GM23338 (cell line): ENCODE data around the gene ULK2. TPM values are rescaled to one million over a fixed set of nuclear protein-coding genes. Genes with fewer than 3 reads are reported as not detected.

Source experiments
- ATAC-seq: fragments of 200-7000 bp; cut with Tn5 transposase; 3 replicates; pipeline ENCODE4 v1.9.1; 2020
- DNase-seq: peaks from one replicate; pipeline ENCODE4 v3.0.0-alpha.2; 2015; ENCODE audit warnings: low spot score
- H2AFZ ChIP-seq: fragments of 200-600 bp; sonication (generic); 2 replicates; pipeline ENCODE4 v1.8.0; 2016; ENCODE audit warnings: antibody characterized with exemption, mild to moderate bottlenecking, moderate library complexity
- H3F3A ChIP-seq: fragments of 200-600 bp; sonication (generic); replicated peaks from 2 replicates; pipeline ENCODE4 v1.8.0; 2017; ENCODE audit warnings: antibody characterized with exemption, mixed run types, low read depth
- H3K27ac ChIP-seq: fragments of 200-600 bp; sonication (generic); 2 replicates; pipeline ENCODE4 v1.6.1; 2016; ENCODE audit warnings: low read depth
- H3K27me3 ChIP-seq: fragments of 200-600 bp; sonication (generic); 2 replicates; pipeline ENCODE4 v1.8.0; 2016; ENCODE audit warnings: mild to moderate bottlenecking, mixed run types, moderate library complexity; ENCODE audit not compliant: insufficient read depth
- H3K36me3 ChIP-seq: fragments of 200-600 bp; sonication (generic); 2 replicates; pipeline ENCODE4 v1.8.0; 2016; ENCODE audit warnings: mild to moderate bottlenecking; ENCODE audit not compliant: insufficient read depth
- H3K4me1 ChIP-seq: fragments of 200-600 bp; sonication (generic); 2 replicates; pipeline ENCODE4 v1.8.0; 2016; ENCODE audit warnings: mild to moderate bottlenecking, moderate library complexity; ENCODE audit not compliant: insufficient read depth
- H3K4me2 ChIP-seq: fragments of 200-600 bp; sonication (generic); 2 replicates; pipeline ENCODE4 v1.7.1; 2017; ENCODE audit warnings: mixed run types
- H3K4me3 ChIP-seq: fragments of 200-600 bp; sonication (generic); 2 replicates; pipeline ENCODE4 v1.6.1; 2016; ENCODE audit warnings: mixed run types
- H3K79me2 ChIP-seq: fragments of 200-600 bp; sonication (generic); replicated peaks from 2 replicates; pipeline ENCODE4 v1.8.0; 2017; ENCODE audit warnings: mild to moderate bottlenecking; ENCODE audit not compliant: insufficient read depth
- H3K9me2 ChIP-seq: fragments of 200-600 bp; sonication (generic); 2 replicates; pipeline ENCODE4 v1.8.0; 2017; ENCODE audit not compliant: insufficient read depth
- H4K20me1 ChIP-seq: fragments of 200-600 bp; sonication (generic); replicated peaks from 2 replicates; pipeline ENCODE4 v1.8.0; 2017; ENCODE audit warnings: mild to moderate bottlenecking; ENCODE audit not compliant: insufficient read depth
- H3K27ac Mint-ChIP-seq: 2 replicates; pipeline ENCODE4 v1.8.0; 2020; ENCODE audit warnings: inconsistent platforms, mild to moderate bottlenecking, moderate library complexity, mixed read lengths
- H3K27me3 Mint-ChIP-seq: 3 replicates; pipeline ENCODE4 v1.8.0; 2022; ENCODE audit warnings: low read depth, mild to moderate bottlenecking, moderate library complexity, mixed read lengths, inconsistent platforms; ENCODE audit not compliant: insufficient read depth, poor library complexity
- H3K36me3 Mint-ChIP-seq: 3 replicates; pipeline ENCODE4 v1.8.0; 2021; ENCODE audit warnings: low read depth, mild to moderate bottlenecking, inconsistent platforms, moderate library complexity, mixed read lengths
- H3K4me1 Mint-ChIP-seq: 3 replicates; pipeline ENCODE4 v1.8.0; 2020; ENCODE audit warnings: mild to moderate bottlenecking, inconsistent platforms, mixed read lengths
- H3K4me3 Mint-ChIP-seq: 3 replicates; pipeline ENCODE4 v1.8.0; 2021; ENCODE audit warnings: moderate library complexity, mild to moderate bottlenecking, inconsistent platforms, mixed read lengths
- H3K9me3 Mint-ChIP-seq: 3 replicates; pipeline ENCODE4 v1.8.0; 2020; ENCODE audit warnings: moderate library complexity, mild to moderate bottlenecking, inconsistent platforms, mixed read lengths
- CREB1 ChIP-seq: fragments of 250-450 bp; sonication (Bioruptor Pico); IDR thresholded peaks from 2 replicates; pipeline ENCODE4 v1.5.0; 2020; ENCODE audit warnings: low read depth, mild to moderate bottlenecking, moderate library complexity
- CTCF ChIP-seq, 2 experiments: fragments of 200-600 bp in 1 of 2; sonication (generic) in 1 of 2; conservative IDR thresholded peaks; 2 replicates each; pipeline versions ENCODE4 v1.5.1 to v1.6.1; 2016 to 2017; ENCODE audit warnings: antibody characterized with exemption in 2 of 2, low read depth in 2 of 2, mild to moderate bottlenecking in 2 of 2, moderate library complexity in 1 of 2
- EZH2 ChIP-seq: fragments of 200-600 bp; sonication (generic); IDR thresholded peaks from one replicate; pipeline ENCODE4 v1.8.0; 2017; ENCODE audit warnings: antibody characterized with exemption, mild to moderate bottlenecking, low read depth; ENCODE audit not compliant: unreplicated experiment
- EZH2phosphoT487 ChIP-seq: fragments of 200-600 bp; sonication (generic); IDR thresholded peaks from one replicate; pipeline ENCODE4 v1.8.1; 2018; ENCODE audit warnings: antibody characterized with exemption; ENCODE audit not compliant: unreplicated experiment
- JUNB ChIP-seq: IDR thresholded peaks from one replicate; pipeline ENCODE4 v1.6.1; 2016; ENCODE audit warnings: antibody characterized with exemption; ENCODE audit not compliant: unreplicated experiment
- NANOG ChIP-seq: IDR thresholded peaks from 2 replicates; pipeline ENCODE4 v1.6.1; 2016; ENCODE audit warnings: antibody characterized with exemption, borderline replicate concordance
- POLR2AphosphoS5 ChIP-seq: IDR thresholded peaks from 2 replicates; pipeline ENCODE4 v1.6.1; 2016; ENCODE audit warnings: antibody characterized with exemption, low read depth
- REST ChIP-seq: IDR thresholded peaks from one replicate; pipeline ENCODE4 v1.6.1; 2018; ENCODE audit warnings: antibody characterized with exemption; ENCODE audit not compliant: unreplicated experiment
- STAT1 ChIP-seq: IDR thresholded peaks from one replicate; pipeline ENCODE4 v1.6.1; 2016; ENCODE audit warnings: antibody characterized with exemption; ENCODE audit not compliant: unreplicated experiment
- ZNF114 ChIP-seq: fragments of 250-450 bp; sonication (Bioruptor Pico); IDR thresholded peaks from 2 replicates; pipeline ENCODE4 v1.5.0; 2020; ENCODE audit warnings: mild to moderate bottlenecking, moderate library complexity
- ZNF331 ChIP-seq: fragments of 250-450 bp; sonication (Bioruptor Pico); IDR thresholded peaks from 2 replicates; pipeline ENCODE4 v1.5.0; 2020; ENCODE audit warnings: low read depth, mild to moderate bottlenecking, moderate library complexity
- polyA plus RNA-seq: library from polyadenylated mRNA; unstranded; fragments of >200 nt; fragmentation: Nextera tagmentation; extraction: Ambion mirVana; gene quantifications from 2 replicates; pipeline ENCODE4 v1.2.1, GENCODE V29; 2016
- total RNA-seq: library from RNA; depleted of rRNA; stranded (reverse); fragments of >200 nt; shearing (Covaris generic); gene quantifications from 2 replicates; pipeline ENCODE4 v1.2.3, GENCODE V29; 2014
- TF ChIP-seq, protein P1 (sequence below): fragments of 250-450 bp; sonication (Bioruptor Pico); IDR thresholded peaks from 2 replicates; pipeline ENCODE4 v1.5.0; 2020; ENCODE audit warnings: mild to moderate bottlenecking, moderate library complexity

ULK2 gene
- total and polyA plus RNA-seq, 2 experiments from 2014 or later: 1.6 to 3.0 TPM

GRCh38 chr17:19746517-19746916, 121.2 kb downstream of the ULK2 start:
- DNase-seq: no peak
- peaks cover 5% of the 10 kb centered on the region; the same call in 1 of the 2 replicates for H3K27me3 ChIP-seq
- peaks cover 10% of the 10 kb centered on the region; the same call in 1 of the 2 replicates for H3K4me1 ChIP-seq
- Mint-ChIP-seq H3K4me3 (no peak overlapping the region), H3K27ac (no peak overlapping the region), H3K4me1 (peaks cover 19% of the 10 kb centered on the region), H3K27me3 (peaks cover 15% of the 10 kb centered on the region), H3K9me3 (no peaks in the 10 kb centered on the region), H3K36me3 (no peaks in the 10 kb centered on the region)
- H3K9me2 ChIP-seq: no peaks in the 10 kb centered on the region
- H3K36me3 ChIP-seq: no peaks in the 10 kb centered on the region
- TF ChIP-seq POLR2AphosphoS5 (no peak), NANOG (no peak), JUNB (no peak), EZH2phosphoT487 (no peak), ZNF114 (no peak), CTCF (conservative IDR thresholded peaks at IDR 0.05; ENCODE audit: low read depth in 2 of 2) (no peak), EZH2 (no peak), STAT1 (no peak), ZNF331 (CRISPR knock-in tag) (no peak), REST (no peak), CREB1 (CRISPR knock-in tag) (no peak)
- TF ChIP-seq, protein P1, sequence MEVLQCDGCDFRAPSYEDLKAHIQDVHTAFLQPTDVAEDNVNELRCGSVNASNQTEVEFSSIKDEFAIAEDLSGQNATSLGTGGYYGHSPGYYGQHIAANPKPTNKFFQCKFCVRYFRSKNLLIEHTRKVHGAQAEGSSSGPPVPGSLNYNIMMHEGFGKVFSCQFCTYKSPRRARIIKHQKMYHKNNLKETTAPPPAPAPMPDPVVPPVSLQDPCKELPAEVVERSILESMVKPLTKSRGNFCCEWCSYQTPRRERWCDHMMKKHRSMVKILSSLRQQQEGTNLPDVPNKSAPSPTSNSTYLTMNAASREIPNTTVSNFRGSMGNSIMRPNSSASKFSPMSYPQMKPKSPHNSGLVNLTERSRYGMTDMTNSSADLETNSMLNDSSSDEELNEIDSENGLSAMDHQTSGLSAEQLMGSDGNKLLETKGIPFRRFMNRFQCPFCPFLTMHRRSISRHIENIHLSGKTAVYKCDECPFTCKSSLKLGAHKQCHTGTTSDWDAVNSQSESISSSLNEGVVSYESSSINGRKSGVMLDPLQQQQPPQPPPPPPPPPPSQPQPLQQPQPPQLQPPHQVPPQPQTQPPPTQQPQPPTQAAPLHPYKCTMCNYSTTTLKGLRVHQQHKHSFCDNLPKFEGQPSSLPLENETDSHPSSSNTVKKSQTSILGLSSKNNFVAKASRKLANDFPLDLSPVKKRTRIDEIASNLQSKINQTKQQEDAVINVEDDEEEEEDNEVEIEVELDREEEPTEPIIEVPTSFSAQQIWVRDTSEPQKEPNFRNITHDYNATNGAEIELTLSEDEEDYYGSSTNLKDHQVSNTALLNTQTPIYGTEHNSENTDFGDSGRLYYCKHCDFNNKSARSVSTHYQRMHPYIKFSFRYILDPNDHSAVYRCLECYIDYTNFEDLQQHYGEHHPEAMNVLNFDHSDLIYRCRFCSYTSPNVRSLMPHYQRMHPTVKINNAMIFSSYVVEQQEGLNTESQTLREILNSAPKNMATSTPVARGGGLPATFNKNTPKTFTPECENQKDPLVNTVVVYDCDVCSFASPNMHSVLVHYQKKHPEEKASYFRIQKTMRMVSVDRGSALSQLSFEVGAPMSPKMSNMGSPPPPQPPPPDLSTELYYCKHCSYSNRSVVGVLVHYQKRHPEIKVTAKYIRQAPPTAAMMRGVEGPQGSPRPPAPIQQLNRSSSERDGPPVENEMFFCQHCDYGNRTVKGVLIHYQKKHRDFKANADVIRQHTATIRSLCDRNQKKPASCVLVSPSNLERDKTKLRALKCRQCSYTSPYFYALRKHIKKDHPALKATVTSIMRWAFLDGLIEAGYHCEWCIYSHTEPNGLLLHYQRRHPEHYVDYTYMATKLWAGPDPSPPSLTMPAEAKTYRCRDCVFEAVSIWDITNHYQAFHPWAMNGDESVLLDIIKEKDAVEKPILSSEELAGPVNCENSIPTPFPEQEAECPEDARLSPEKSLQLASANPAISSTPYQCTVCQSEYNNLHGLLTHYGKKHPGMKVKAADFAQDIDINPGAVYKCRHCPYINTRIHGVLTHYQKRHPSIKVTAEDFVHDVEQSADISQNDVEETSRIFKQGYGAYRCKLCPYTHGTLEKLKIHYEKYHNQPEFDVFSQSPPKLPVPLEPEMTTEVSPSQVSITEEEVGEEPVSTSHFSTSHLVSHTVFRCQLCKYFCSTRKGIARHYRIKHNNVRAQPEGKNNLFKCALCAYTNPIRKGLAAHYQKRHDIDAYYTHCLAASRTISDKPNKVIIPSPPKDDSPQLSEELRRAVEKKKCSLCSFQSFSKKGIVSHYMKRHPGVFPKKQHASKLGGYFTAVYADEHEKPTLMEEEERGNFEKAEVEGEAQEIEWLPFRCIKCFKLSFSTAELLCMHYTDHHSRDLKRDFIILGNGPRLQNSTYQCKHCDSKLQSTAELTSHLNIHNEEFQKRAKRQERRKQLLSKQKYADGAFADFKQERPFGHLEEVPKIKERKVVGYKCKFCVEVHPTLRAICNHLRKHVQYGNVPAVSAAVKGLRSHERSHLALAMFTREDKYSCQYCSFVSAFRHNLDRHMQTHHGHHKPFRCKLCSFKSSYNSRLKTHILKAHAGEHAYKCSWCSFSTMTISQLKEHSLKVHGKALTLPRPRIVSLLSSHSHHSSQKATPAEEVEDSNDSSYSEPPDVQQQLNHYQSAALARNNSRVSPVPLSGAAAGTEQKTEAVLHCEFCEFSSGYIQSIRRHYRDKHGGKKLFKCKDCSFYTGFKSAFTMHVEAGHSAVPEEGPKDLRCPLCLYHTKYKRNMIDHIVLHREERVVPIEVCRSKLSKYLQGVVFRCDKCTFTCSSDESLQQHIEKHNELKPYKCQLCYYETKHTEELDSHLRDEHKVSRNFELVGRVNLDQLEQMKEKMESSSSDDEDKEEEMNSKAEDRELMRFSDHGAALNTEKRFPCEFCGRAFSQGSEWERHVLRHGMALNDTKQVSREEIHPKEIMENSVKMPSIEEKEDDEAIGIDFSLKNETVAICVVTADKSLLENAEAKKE (CRISPR knock-in tag): no peak
- H3K4me2 ChIP-seq: no peak overlapping the region
- no peak overlapping the region for H2AFZ ChIP-seq
- H3K79me2 ChIP-seq: no peaks in the 10 kb centered on the region
- H3K4me3 ChIP-seq: no peak overlapping the region
- ATAC-seq: no peak
- H3F3A ChIP-seq: 0 out of 2 replicates have a peak, but pooled peaks cover 3% of the 10 kb centered on the region
- H3K27ac ChIP-seq: no peak overlapping the region
- no peaks in the 10 kb centered on the region for H4K20me1 ChIP-seq
